Smooth muscle cell (in vitro differentiated cells): ENCODE data around the gene SETD1B. TPM values are rescaled to one million over a fixed set of nuclear protein-coding genes. Genes with fewer than 3 reads are reported as not detected.
"Not testable (repeated sequence)": the region's sequence is repeated elsewhere in the genome, so short reads cannot be mapped to it uniquely, and the experiment has no call there.

Source experiments
- DNase-seq: peaks from one replicate; lab custom pipeline; 2025; ENCODE audit not compliant: unreplicated experiment; lab: John Stamatoyannopoulos, UW
- H2AFZ ChIP-seq: fragments of 200-600 bp; sonication (generic); 2 replicates; pipeline ENCODE4 v1.6.0; 2016; ENCODE audit warnings: antibody characterized with exemption, low read depth, mild to moderate bottlenecking
- H3F3A ChIP-seq: fragments of 200-600 bp; sonication (generic); 2 replicates; pipeline ENCODE4 v1.6.0; 2017; ENCODE audit warnings: antibody characterized with exemption, low read depth
- H3K27ac ChIP-seq: fragments of 200-600 bp; sonication (generic); 2 replicates; pipeline ENCODE4 v1.5.1; 2016; ENCODE audit warnings: low read depth, mild to moderate bottlenecking
- H3K27me3 ChIP-seq: fragments of 200-600 bp; sonication (generic); 2 replicates; pipeline ENCODE4 v1.6.1; 2016; ENCODE audit warnings: low read depth, mild to moderate bottlenecking
- H3K36me3 ChIP-seq: fragments of 200-600 bp; sonication (generic); 2 replicates; pipeline ENCODE4 v1.5.1; 2016; ENCODE audit warnings: low read depth
- H3K4me1 ChIP-seq: fragments of 200-600 bp; sonication (generic); 2 replicates; pipeline ENCODE4 v1.5.1; 2016; ENCODE audit warnings: low read depth
- H3K4me2 ChIP-seq: fragments of 200-600 bp; sonication (generic); 2 replicates; pipeline ENCODE4 v1.6.0; 2016; ENCODE audit warnings: mild to moderate bottlenecking
- H3K4me3 ChIP-seq: fragments of 200-600 bp; sonication (generic); 2 replicates; pipeline ENCODE4 v1.5.1; 2016; ENCODE audit warnings: mild to moderate bottlenecking
- H3K79me2 ChIP-seq: fragments of 200-600 bp; sonication (generic); 2 replicates; pipeline ENCODE4 v1.6.0; 2016; ENCODE audit warnings: low read depth, mild to moderate bottlenecking
- H3K9ac ChIP-seq: fragments of 200-600 bp; sonication (generic); 2 replicates; pipeline ENCODE4 v1.6.0; 2016; ENCODE audit warnings: low read depth
- H3K9me3 ChIP-seq: fragments of 200-600 bp; sonication (generic); replicated peaks from 2 replicates; pipeline ENCODE4 v1.5.1; 2016; ENCODE audit warnings: low read depth
- H4K20me1 ChIP-seq: fragments of 200-600 bp; sonication (generic); 2 replicates; pipeline ENCODE4 v1.6.0; 2016; ENCODE audit warnings: low read depth
- CTCF ChIP-seq: fragments of 200-600 bp; sonication (generic); IDR thresholded peaks from 2 replicates; pipeline ENCODE4 v1.5.1; 2017; ENCODE audit warnings: borderline replicate concordance, mild to moderate bottlenecking, antibody characterized with exemption; ENCODE audit not compliant: insufficient read depth, poor library complexity, severe bottlenecking
- WGBS: methylation state at CpG from one replicate; pipeline ENCODE4 v1.1.7; 2016; ENCODE audit warnings: low lambda C conversion rate; 5-methylcytosine and 5-hydroxymethylcytosine counted together
- polyA plus RNA-seq: library from polyadenylated mRNA; unstranded; fragments of >200 nt; fragmentation: Nextera tagmentation; extraction: Ambion mirVana; gene quantifications from 2 replicates; pipeline ENCODE4 v1.2.1, GENCODE V29; 2016
- total RNA-seq: library from RNA; depleted of rRNA; stranded (reverse); fragments of >200 nt; gene quantifications from 2 replicates; pipeline ENCODE4 v1.2.3, GENCODE V29; 2014

The SETD1B gene
- total RNA-seq: 2.7 and 4.2 TPM in 2 replicates
- 1.9 and 2.9 TPM in 2 replicates for polyA plus RNA-seq

GRCh38 chr12:121803861-121804416 lies at the start of gene SETD1B:
SETD1B (plus strand) TSS chr12:121804009; CDS start chr12:121804738, 729 bp downstream.
- Histone ChIP-seq H3K79me2 (peaks cover 67% of the 10 kb centered on the region), H3F3A (peaks cover 14% of the 10 kb centered on the region), H2AFZ (peak within 1 kb of the TSS; percentile 79), H3K4me3 (peak within 1 kb of the TSS; percentile 82), H3K36me3 (no peaks in the 10 kb centered on the region), H3K9ac (peak within 1 kb of the TSS; percentile 95), H3K27ac (peak within 1 kb of the TSS; percentile 99), H4K20me1 (peaks cover 38% of the 10 kb centered on the region), H3K4me2 (peak within 1 kb of the TSS; percentile 99), H3K27me3 (no peaks in the 10 kb centered on the region), H3K9me3 (no peaks in the 10 kb centered on the region), H3K4me1 (peaks cover 33% of the 10 kb centered on the region)
- no peak for DNase-seq
- WGBS: 3% methylated on average over 10 of the region's 74 CpGs
- no peak for TF ChIP-seq CTCF

GRCh38 chr12:121754836-121755235 lies 49.0 kb upstream of the SETD1B start:
- no peak overlapping the region for H3K27ac ChIP-seq
- no peaks in the 10 kb centered on the region for H3F3A ChIP-seq
- H3K36me3 ChIP-seq: no peaks in the 10 kb centered on the region
- TF ChIP-seq CTCF: no peak
- H3K4me3 ChIP-seq: no peak overlapping the region
- H3K79me2 ChIP-seq: no peaks in the 10 kb centered on the region
- no peak overlapping the region for H3K9ac ChIP-seq
- no peak overlapping the region for H3K4me2 ChIP-seq
- 90% methylated on average over 11 of the region's 11 CpGs for WGBS
- H3K27me3 ChIP-seq: no peaks in the 10 kb centered on the region
- no peak overlapping the region for H2AFZ ChIP-seq
- no peaks in the 10 kb centered on the region for H3K9me3 ChIP-seq
- H4K20me1 ChIP-seq: no peaks in the 10 kb centered on the region
- H3K4me1 ChIP-seq: no peaks in the 10 kb centered on the region
- no peak for DNase-seq

- 89% methylated on average over 3 of the region's 3 CpGs for WGBS
- H4K20me1 ChIP-seq: no peaks in the 10 kb centered on the region
- TF ChIP-seq CTCF: no peak
- no peak overlapping the region for H2AFZ ChIP-seq
- no peaks in the 10 kb centered on the region for H3K79me2 ChIP-seq
- H3K36me3 ChIP-seq: no peaks in the 10 kb centered on the region
- no peak overlapping the region for H3K4me3 ChIP-seq
- H3K4me1 ChIP-seq: no peaks in the 10 kb centered on the region
- H3K4me2 ChIP-seq: no peak overlapping the region
- H3K9me3 ChIP-seq: no peaks in the 10 kb centered on the region
- H3K27ac ChIP-seq: no peak overlapping the region
- no peaks in the 10 kb centered on the region for H3K27me3 ChIP-seq
- no peak for DNase-seq
- H3F3A ChIP-seq: no peaks in the 10 kb centered on the region
- no peak overlapping the region for H3K9ac ChIP-seq
Measured at GRCh38 chr12:121755591-121755990, 48.2 kb upstream of the SETD1B start.

- H3K79me2 ChIP-seq, H3K36me3 ChIP-seq, H3K9ac ChIP-seq, H4K20me1 ChIP-seq, H3K4me3 ChIP-seq, H2AFZ ChIP-seq, H3K9me3 ChIP-seq, H3K27ac ChIP-seq, H3K4me2 ChIP-seq, H3K4me1 ChIP-seq, H3K27me3 ChIP-seq, H3F3A ChIP-seq, DNase-seq: not testable (repeated sequence)
- 96% methylated on average over 13 of the region's 22 CpGs for WGBS
Measured at GRCh38 chr12:121758536-121758935, 45.3 kb upstream of the SETD1B start.
